NCI-H1105 treated with DMSO at 0.1 percent for 48 hours (cell line): Measurements from ENCODE around the gene OTOS.

Experiments
- DNase-seq: peaks from one replicate; lab custom pipeline; 2025; lab: John Stamatoyannopoulos, UW

The OTOS gene

GRCh38 chr2:240140511-240140910, at the start of gene OTOS:
TSS of gene OTOS (minus strand) at chr2:240140658. CDS start at chr2:240140326, 332 bp downstream.
- no peak for DNase-seq

- DNase-seq, result no peak
Observed at GRCh38 chr2:240189686-240190085, 49.2 kb upstream of the OTOS start.

- DNase-seq, result no peak
Observed at GRCh38 chr2:240187989-240188590, 47.6 kb upstream of the OTOS start.

- no peak for DNase-seq
Observed at GRCh38 chr2:240186191-240186725, 45.8 kb upstream of the OTOS start.

- no peak for DNase-seq
Observed at GRCh38 chr2:240184656-240185055, 44.2 kb upstream of the OTOS start.

- no peak for DNase-seq
Observed at GRCh38 chr2:240183875-240184590, 43.6 kb upstream of the OTOS start.

GRCh38 chr2:240183006-240183874, 42.8 kb upstream of the OTOS start:
- no peak for DNase-seq

GRCh38 chr2:240182476-240182875, 42.0 kb upstream of the OTOS start:
- no peak for DNase-seq

- no peak for DNase-seq
Observed at GRCh38 chr2:240182001-240182400, 41.5 kb upstream of the OTOS start.

GRCh38 chr2:240179941-240180666, 39.6 kb upstream of the OTOS start:
- no peak for DNase-seq

- no peak for DNase-seq
Observed at GRCh38 chr2:240179186-240179815, 38.8 kb upstream of the OTOS start.

GRCh38 chr2:240178564-240178963, 38.1 kb upstream of the OTOS start:
- no peak for DNase-seq

GRCh38 chr2:240174496-240174895, 34.0 kb upstream of the OTOS start:
- DNase-seq, result no peak

GRCh38 chr2:240172071-240172895, 31.8 kb upstream of the OTOS start:
- DNase-seq, result no peak

GRCh38 chr2:240170883-240171282, 30.4 kb upstream of the OTOS start:
- DNase-seq, result no peak

GRCh38 chr2:240170354-240170735, 29.9 kb upstream of the OTOS start:
- no peak for DNase-seq

GRCh38 chr2:240169486-240170353, 29.3 kb upstream of the OTOS start:
- DNase-seq, result no peak

GRCh38 chr2:240168546-240169361, 28.3 kb upstream of the OTOS start:
- no peak for DNase-seq

- no peak for DNase-seq
Observed at GRCh38 chr2:240168041-240168440, 27.6 kb upstream of the OTOS start.
